Endothelial cell of umbilical vein (primary cell): ENCODE data around the gene NAA38.

Experiments
- EZH2 ChIP-seq: IDR thresholded peaks from 2 replicates; pipeline ENCODE4 v1.6.1; 2012; ENCODE audit warnings: borderline replicate concordance, low read depth, mild to moderate bottlenecking, moderate library complexity, low read length, inconsistent platforms; ENCODE audit not compliant: severe bottlenecking
- POLR2A ChIP-seq: IDR thresholded peaks from 2 replicates; pipeline ENCODE4 v1.6.1; 2012; ENCODE audit warnings: low read depth, mild to moderate bottlenecking, control low read depth, low read length
- POLR2AphosphoS5 ChIP-seq: IDR thresholded peaks from 2 replicates; pipeline ENCODE4 v1.6.1; 2012; ENCODE audit warnings: low read depth, mild to moderate bottlenecking, control low read depth, low read length, moderate library complexity; ENCODE audit not compliant: insufficient read depth
- TF ChIP-seq, protein P1 (sequence below): IDR thresholded peaks from 2 replicates; pipeline ENCODE4 v1.6.1; 2011; ENCODE audit not compliant: insufficient read depth, insufficient read length
- TF ChIP-seq, protein P2 (sequence below), 2 donors: IDR thresholded peaks; 1 replicate in 1 of 2; 2 replicates in 1 of 2; pipeline ENCODE4 v1.5.1; 2011; ENCODE audit warnings: low read length in 2 of 2, mild to moderate bottlenecking in 2 of 2, moderate library complexity in 2 of 2, control low read depth in 1 of 2, inconsistent platforms in 1 of 2, low read depth in 1 of 2; ENCODE audit not compliant: insufficient read depth in 1 of 2; ENCODE audit errors: extremely low read depth in 1 of 2

DNA sequence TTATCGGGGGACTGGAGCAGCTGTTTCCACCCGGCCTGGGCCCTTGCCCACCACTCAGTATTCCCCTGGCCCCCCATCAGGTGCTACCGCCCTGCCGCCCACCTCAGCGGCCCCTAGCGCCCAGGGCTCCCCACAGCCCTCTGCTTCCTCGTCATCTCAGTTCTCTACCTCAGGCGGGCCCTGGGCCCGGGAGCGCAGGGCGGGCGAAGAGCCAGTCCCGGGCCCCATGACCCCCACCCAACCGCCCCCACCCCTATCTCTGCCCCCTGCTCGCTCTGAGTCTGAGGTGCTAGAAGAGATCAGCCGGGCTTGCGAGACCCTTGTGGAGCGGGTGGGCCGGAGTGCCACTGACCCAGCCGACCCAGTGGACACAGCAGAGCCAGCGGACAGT, 8.6 kb downstream of the NAA38 start:
- TF ChIP-seq POLR2A (no peak), EZH2 (no peak), POLR2AphosphoS5 (no peak)
- TF ChIP-seq, protein P1, sequence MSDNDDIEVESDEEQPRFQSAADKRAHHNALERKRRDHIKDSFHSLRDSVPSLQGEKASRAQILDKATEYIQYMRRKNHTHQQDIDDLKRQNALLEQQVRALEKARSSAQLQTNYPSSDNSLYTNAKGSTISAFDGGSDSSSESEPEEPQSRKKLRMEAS, result no peak
- TF ChIP-seq, protein P2, sequence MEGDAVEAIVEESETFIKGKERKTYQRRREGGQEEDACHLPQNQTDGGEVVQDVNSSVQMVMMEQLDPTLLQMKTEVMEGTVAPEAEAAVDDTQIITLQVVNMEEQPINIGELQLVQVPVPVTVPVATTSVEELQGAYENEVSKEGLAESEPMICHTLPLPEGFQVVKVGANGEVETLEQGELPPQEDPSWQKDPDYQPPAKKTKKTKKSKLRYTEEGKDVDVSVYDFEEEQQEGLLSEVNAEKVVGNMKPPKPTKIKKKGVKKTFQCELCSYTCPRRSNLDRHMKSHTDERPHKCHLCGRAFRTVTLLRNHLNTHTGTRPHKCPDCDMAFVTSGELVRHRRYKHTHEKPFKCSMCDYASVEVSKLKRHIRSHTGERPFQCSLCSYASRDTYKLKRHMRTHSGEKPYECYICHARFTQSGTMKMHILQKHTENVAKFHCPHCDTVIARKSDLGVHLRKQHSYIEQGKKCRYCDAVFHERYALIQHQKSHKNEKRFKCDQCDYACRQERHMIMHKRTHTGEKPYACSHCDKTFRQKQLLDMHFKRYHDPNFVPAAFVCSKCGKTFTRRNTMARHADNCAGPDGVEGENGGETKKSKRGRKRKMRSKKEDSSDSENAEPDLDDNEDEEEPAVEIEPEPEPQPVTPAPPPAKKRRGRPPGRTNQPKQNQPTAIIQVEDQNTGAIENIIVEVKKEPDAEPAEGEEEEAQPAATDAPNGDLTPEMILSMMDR (IDR thresholded peaks at IDR 0.05; ENCODE audit: extremely low read depth in 1 of 2, insufficient read depth in 1 of 2, low read depth in 1 of 2, low read length in 2 of 2), result no peak
